Measurements from ENCODE around the gene TMEM89.

Gene TMEM89

GRCh38 chr3:48600711-48601621, 20.6 kb downstream of the TMEM89 start:
- H3K79me2 ChIP-seq (ENCODE audit: control insufficient read depth, low read length): no peaks in the 10 kb centered on the region
- H3K27ac ChIP-seq (ENCODE audit: low read depth, low read length): no peak overlapping the region
- no peak overlapping the region for H3K4me2 ChIP-seq (ENCODE audit: low read length)
- peaks cover 6% of the 10 kb centered on the region; the same call in 1 of the 2 replicates for H4K20me1 ChIP-seq (ENCODE audit: control insufficient read depth, insufficient read depth, low read depth, low read length)
- no peaks in the 10 kb centered on the region for H3K27me3 ChIP-seq (ENCODE audit: control insufficient read depth, low read length)
- no peak overlapping the region for H3K4me3 ChIP-seq (ENCODE audit: low read length)
- peaks cover 76% of the 10 kb centered on the region for H3K36me3 ChIP-seq (ENCODE audit: control insufficient read depth, low read length)
- TF ChIP-seq CTCF (IDR thresholded peaks at IDR 0.05; ENCODE audit: low read depth, low read length, poor library complexity, severe bottlenecking) (no peak), EZH2phosphoT487 (IDR thresholded peaks at IDR 0.05; ENCODE audit: borderline replicate concordance, low read length) (no peak)
- H3K9me2 ChIP-seq (replicated peaks; ENCODE audit: control insufficient read depth, low read length): no peaks in the 10 kb centered on the region
- no peaks in the 10 kb centered on the region for H3K9me3 ChIP-seq (ENCODE audit: control insufficient read depth, insufficient read depth, low read length)
- H3K4me1 ChIP-seq (ENCODE audit: control insufficient read depth, low read length): no peaks in the 10 kb centered on the region
- peaks cover 2% of the 10 kb centered on the region; the same call in 1 of the 2 replicates for H3F3A ChIP-seq (ENCODE audit: control insufficient read depth, insufficient read depth)

GRCh38 chr3:48599509-48600285, 21.9 kb downstream of the TMEM89 start:
- no peak overlapping the region for H3K4me3 ChIP-seq (ENCODE audit: low read length)
- H3F3A ChIP-seq (ENCODE audit: control insufficient read depth, insufficient read depth): peaks cover 2% of the 10 kb centered on the region; the same call in 1 of the 2 replicates
- H3K4me1 ChIP-seq (ENCODE audit: control insufficient read depth, low read length): no peaks in the 10 kb centered on the region
- H3K9me3 ChIP-seq (ENCODE audit: control insufficient read depth, insufficient read depth, low read length): no peaks in the 10 kb centered on the region
- peaks cover 6% of the 10 kb centered on the region; the same call in 1 of the 2 replicates for H4K20me1 ChIP-seq (ENCODE audit: control insufficient read depth, insufficient read depth, low read depth, low read length)
- no peaks in the 10 kb centered on the region for H3K9me2 ChIP-seq (replicated peaks; ENCODE audit: control insufficient read depth, low read length)
- H3K27me3 ChIP-seq (ENCODE audit: control insufficient read depth, low read length): no peaks in the 10 kb centered on the region
- no peak overlapping the region for H3K27ac ChIP-seq (ENCODE audit: low read depth, low read length)
- no peak for TF ChIP-seq CTCF (IDR thresholded peaks at IDR 0.05; ENCODE audit: low read depth, low read length, poor library complexity, severe bottlenecking)
- no peak for TF ChIP-seq EZH2phosphoT487 (IDR thresholded peaks at IDR 0.05; ENCODE audit: borderline replicate concordance, low read length)
- no peaks in the 10 kb centered on the region for H3K79me2 ChIP-seq (ENCODE audit: control insufficient read depth, low read length)
- H3K36me3 ChIP-seq (ENCODE audit: control insufficient read depth, low read length): peaks cover 63% of the 10 kb centered on the region
- no peak overlapping the region for H3K4me2 ChIP-seq (ENCODE audit: low read length)

- Histone ChIP-seq H3K4me2 (ENCODE audit: low read length) (no peak overlapping the region), H3K79me2 (ENCODE audit: control insufficient read depth, low read length) (no peaks in the 10 kb centered on the region), H3K4me3 (ENCODE audit: low read length) (no peak overlapping the region), H3K4me1 (ENCODE audit: control insufficient read depth, low read length) (no peaks in the 10 kb centered on the region), H3F3A (ENCODE audit: control insufficient read depth, insufficient read depth) (peaks cover 2% of the 10 kb centered on the region; the same call in 1 of the 2 replicates), H3K27ac (ENCODE audit: low read depth, low read length) (no peak overlapping the region), H3K36me3 (ENCODE audit: control insufficient read depth, low read length) (peaks cover 57% of the 10 kb centered on the region), H4K20me1 (ENCODE audit: control insufficient read depth, insufficient read depth, low read depth, low read length) (peaks cover 6% of the 10 kb centered on the region; the same call in 1 of the 2 replicates), H3K9me3 (ENCODE audit: control insufficient read depth, insufficient read depth, low read length) (no peaks in the 10 kb centered on the region), H3K27me3 (ENCODE audit: control insufficient read depth, low read length) (no peaks in the 10 kb centered on the region), H3K9me2 (replicated peaks; ENCODE audit: control insufficient read depth, low read length) (no peaks in the 10 kb centered on the region)
- TF ChIP-seq CTCF (IDR thresholded peaks at IDR 0.05; ENCODE audit: low read depth, low read length, poor library complexity, severe bottlenecking) (no peak), EZH2phosphoT487 (IDR thresholded peaks at IDR 0.05; ENCODE audit: borderline replicate concordance, low read length) (no peak)
Observed at GRCh38 chr3:48599077-48599501, 22.5 kb downstream of the TMEM89 start.
